Measurements from ENCODE around the gene STIM1.

GRCh38 chr11:3845246-3845645 lies 10.2 kb upstream of the STIM1 start:
- no peak for TF ChIP-seq CTCF (IDR thresholded peaks at IDR 0.05; ENCODE audit: low read length)
- no peak for TF ChIP-seq EZH2 (IDR thresholded peaks at IDR 0.05; ENCODE audit: borderline replicate concordance, low read length)

Data from OCI-LY1 (cell line).